Endothelial cell of umbilical vein (primary cell): ENCODE measurements around the gene SUPT7L. TPM values are rescaled to one million over a fixed set of nuclear protein-coding genes. Genes with fewer than 3 reads are reported as not detected.

Experiments used
- BruUV-seq: library from RNA; stranded (reverse); fragments of 400-500 nt; replicated peaks from 2 replicates; lab custom pipeline; 2021; lab: Mats Ljungman, UMichigan
- CTCF ChIA-PET: fragments of 300-600, 350-600 bp; sonication (Branson Sonifier 250); formaldehyde crosslinking; loops from one replicate; lab custom pipeline; 2021; ENCODE audit warnings: antibody characterized with exemption, inconsistent platforms; lab: Charles Lee
- POLR2A ChIA-PET: fragments of 300-600, 350-600 bp; sonication (Branson Sonifier 250); formaldehyde crosslinking; loops from one replicate; lab custom pipeline; 2021; ENCODE audit warnings: antibody characterized with exemption, inconsistent platforms; lab: Charles Lee
- DNase-seq: peaks from one replicate; pipeline ENCODE4 v3.0.0-alpha.2; 2011; ENCODE audit warnings: low read depth, low spot score
- FAIRE-seq: peaks from 2 replicates; lab custom pipeline; 2011; peaks lifted over from hg19 to GRCh38; lab: Jason Lieb, UNC
- H2AFZ ChIP-seq: 2 replicates; pipeline ENCODE4 v1.6.0; 2012; ENCODE audit warnings: low read depth, low read length, control low read depth, inconsistent platforms
- H3K27ac ChIP-seq: 2 replicates; pipeline ENCODE4 v1.5.1; 2011; ENCODE audit warnings: low read depth, mild to moderate bottlenecking, control low read depth, low read length, moderate library complexity; ENCODE audit not compliant: insufficient read depth
- H3K27me3 ChIP-seq, 2 experiments: 2 replicates each; pipeline versions ENCODE4 v1.6.0 to v1.6.1; 2011; ENCODE audit warnings: low read length in 2 of 2, mixed read lengths in 1 of 2; ENCODE audit not compliant: control insufficient read depth in 2 of 2, insufficient read depth in 2 of 2
- H3K36me3 ChIP-seq, 2 experiments: 2 replicates in 1 of 2; 3 replicates in 1 of 2; pipeline ENCODE4 v1.5.1; 2011; ENCODE audit warnings: low read length in 2 of 2, mild to moderate bottlenecking in 1 of 2, moderate library complexity in 1 of 2; ENCODE audit not compliant: control insufficient read depth in 2 of 2, insufficient read depth in 2 of 2; ENCODE audit errors: extremely low read depth in 1 of 2
- H3K4me1 ChIP-seq: 3 replicates; pipeline ENCODE4 v1.5.1; 2011; ENCODE audit warnings: mild to moderate bottlenecking, low read length; ENCODE audit not compliant: control insufficient read depth, insufficient read depth; ENCODE audit errors: extremely low read depth
- H3K4me2 ChIP-seq: 2 replicates; pipeline ENCODE4 v1.6.1; 2011; ENCODE audit warnings: low read length, control low read depth, mixed read lengths; ENCODE audit not compliant: insufficient read depth
- H3K4me3 ChIP-seq, 3 experiments: fragments of 200-600 bp in 1 of 3; sonication (generic), shearing (Covaris generic) in 1 of 3; replicated peaks in 1 of 3; 2 replicates each; pipeline ENCODE4 v1.5.1; 2011 to 2016; ENCODE audit warnings: control low read depth in 3 of 3, low read length in 3 of 3, mild to moderate bottlenecking in 2 of 3, inconsistent platforms in 1 of 3, low read depth in 1 of 3, moderate library complexity in 1 of 3; ENCODE audit not compliant: insufficient read depth in 1 of 3
- H3K79me2 ChIP-seq: 2 replicates; pipeline ENCODE4 v1.6.0; 2012; ENCODE audit warnings: low read length, inconsistent platforms; ENCODE audit not compliant: control insufficient read depth, insufficient read depth
- H3K9ac ChIP-seq: replicated peaks from 2 replicates; pipeline ENCODE3; 2011; ENCODE audit warnings: low read length, control low read depth; ENCODE audit not compliant: insufficient read depth; ENCODE audit errors: extremely low read depth
- H3K9me1 ChIP-seq: replicated peaks from 3 replicates; pipeline ENCODE4 v1.6.0; 2011; ENCODE audit warnings: mild to moderate bottlenecking, low read length; ENCODE audit not compliant: control insufficient read depth, insufficient read depth; ENCODE audit errors: extremely low read depth
- H3K9me3 ChIP-seq: replicated peaks from 2 replicates; pipeline ENCODE4 v1.5.1; 2012; ENCODE audit warnings: low read length, inconsistent platforms; ENCODE audit not compliant: control insufficient read depth, insufficient read depth
- H4K20me1 ChIP-seq: replicated peaks from 2 replicates; pipeline ENCODE3; 2011; ENCODE audit warnings: mild to moderate bottlenecking, low read length; ENCODE audit not compliant: control insufficient read depth, insufficient read depth; ENCODE audit errors: extremely low read depth
- CTCF ChIP-seq, 2 donors: IDR thresholded peaks; 1 replicate in 1 of 2; 2 replicates in 1 of 2; pipeline ENCODE4 v1.5.1; 2011; ENCODE audit warnings: low read length in 2 of 2, mild to moderate bottlenecking in 2 of 2, moderate library complexity in 2 of 2, control low read depth in 1 of 2, inconsistent platforms in 1 of 2, low read depth in 1 of 2; ENCODE audit not compliant: insufficient read depth in 1 of 2; ENCODE audit errors: extremely low read depth in 1 of 2
- EZH2 ChIP-seq: IDR thresholded peaks from 2 replicates; pipeline ENCODE4 v1.6.1; 2012; ENCODE audit warnings: borderline replicate concordance, low read depth, mild to moderate bottlenecking, moderate library complexity, low read length, inconsistent platforms; ENCODE audit not compliant: severe bottlenecking
- FOS ChIP-seq: IDR thresholded peaks from 2 replicates; pipeline ENCODE4 v1.6.1; 2011; ENCODE audit warnings: mild to moderate bottlenecking, low read length, moderate library complexity, borderline replicate concordance; ENCODE audit not compliant: insufficient read depth
- GATA2 ChIP-seq: IDR thresholded peaks from 2 replicates; pipeline ENCODE4 v1.7.0; 2011; ENCODE audit warnings: low read depth, mild to moderate bottlenecking, moderate library complexity, mixed read lengths, low read length; ENCODE audit not compliant: insufficient read length, insufficient read depth
- JUN ChIP-seq: IDR thresholded peaks from 2 replicates; pipeline ENCODE4 v1.6.1; 2011; ENCODE audit warnings: borderline replicate concordance, low read depth; ENCODE audit not compliant: insufficient read length, insufficient read depth
- MAX ChIP-seq: IDR thresholded peaks from 2 replicates; pipeline ENCODE4 v1.6.1; 2011; ENCODE audit not compliant: insufficient read depth, insufficient read length
- MYC ChIP-seq: IDR thresholded peaks from one replicate; pipeline ENCODE4 v1.6.1; 2011; ENCODE audit warnings: mild to moderate bottlenecking, low read depth, low read length
- POLR2A ChIP-seq: IDR thresholded peaks from 2 replicates; pipeline ENCODE4 v1.6.1; 2012; ENCODE audit warnings: low read depth, mild to moderate bottlenecking, control low read depth, low read length
- POLR2AphosphoS5 ChIP-seq: IDR thresholded peaks from 2 replicates; pipeline ENCODE4 v1.6.1; 2012; ENCODE audit warnings: low read depth, mild to moderate bottlenecking, control low read depth, low read length, moderate library complexity; ENCODE audit not compliant: insufficient read depth
- dilution Hi-C: fragments of 300-500 bp; cut with MboI; formaldehyde crosslinking; loops from one replicate; pipeline ENCODE4 v1.15.0; 2019; ENCODE audit warnings: low sequenced_read_pairs; ENCODE audit not compliant: extremely low pct_ligation_motif_present
- intact Hi-C: fragments of 100-400 bp; cut with micrococcal nuclease; formaldehyde crosslinking; loops from one replicate; pipeline ENCODE4 v1.10.0; 2022
- polyA plus RNA-seq, 4 experiments: library from polyadenylated mRNA; depleted of rRNA in 3 of 4; stranded (reverse) in 3 of 4; unstranded in 1 of 4; fragments of >200 nt; gene quantifications; 2 replicates each; pipeline versions ENCODE4 v1.2.1 to v1.2.3, GENCODE V29; 2011 to 2012; ENCODE audit warnings: missing spikeins in 1 of 4
- total RNA-seq: library from RNA; stranded (reverse); gene quantifications from 2 replicates; pipeline ENCODE4 v1.2.3, GENCODE V29; 2021

SUPT7L gene
- total and polyA plus RNA-seq, 2 donors (not counting 3 experiments of a cell fraction or from before 2014, with no cell fraction given): 30.3 to 44.5 TPM

- H3K9me1 ChIP-seq: no peaks in the 10 kb centered on the region
- H3K4me2 ChIP-seq: peak overlapping the region; percentile 84
- ChIA-PET POLR2A (interaction anchor here (1.2 kb wide), 1 partner anchor 19 kb away, joined by 6 read pairs; no protein-coding TSS in a partner anchor), CTCF (interaction anchor here (1.3 to 7.3 kb wide), 3 partner anchors 14 to 256 kb away, joined by 3 to 74 read pairs (median 3); no protein-coding TSS in a partner anchor)
- peak overlapping the region; percentile 71 to 98 (median 84) for H3K4me3 ChIP-seq
- peaks cover 37% of the 10 kb centered on the region for H3K4me1 ChIP-seq
- H3K27me3 ChIP-seq: no peaks in the 10 kb centered on the region
- dilution Hi-C loops (no loop called here), intact Hi-C loops (no loop called here)
- DNase-seq (no peak), FAIRE-seq (no peak)
- peaks cover 7 to 11% of the 10 kb centered on the region in 2 experiments for H3K36me3 ChIP-seq
- peak overlapping the region; percentile 94 for H3K9ac ChIP-seq
- H3K9me3 ChIP-seq: no peaks in the 10 kb centered on the region
- peak overlapping the region; percentile 73 for H3K27ac ChIP-seq
- peaks cover 27% of the 10 kb centered on the region for H3K79me2 ChIP-seq
- H4K20me1 ChIP-seq: no peaks in the 10 kb centered on the region
- peak overlapping the region; percentile 78 for H2AFZ ChIP-seq
- TSS peak; percentile 71 for BruUV-seq
- TF ChIP-seq JUN (no peak), MYC (no peak), GATA2 (no peak), POLR2AphosphoS5 (no peak), MAX (no peak), EZH2 (no peak), FOS (no peak), CTCF (IDR thresholded peaks at IDR 0.05; ENCODE audit: extremely low read depth in 1 of 2, insufficient read depth in 1 of 2, low read depth in 1 of 2, low read length in 2 of 2) (no peak), POLR2A (no peak)
Observed at GRCh38 chr2:27664154-27664574, 750 bp upstream of the SUPT7L start.
